K562 (cell line): ENCODE measurements around the gene BHLHE40. TPM values are rescaled to one million over a fixed set of nuclear protein-coding genes. Genes with fewer than 3 reads are reported as not detected.
A peak's percentile ranks its signal among the peaks of the same experiment; 100 is the strongest.

ENCODE experiments used
- BDP1 ChIP-seq: IDR thresholded peaks from 3 replicates; pipeline ENCODE4 v1.6.1; 2011; ENCODE audit not compliant: insufficient read length, insufficient read depth
- BMI1 ChIP-seq: fragments of 150-350 bp; IDR thresholded peaks from 2 replicates; pipeline ENCODE4 v1.6.1; 2014; ENCODE audit warnings: low read length
- DPF2 ChIP-seq: fragments of 450-650 bp; IDR thresholded peaks from 2 replicates; pipeline ENCODE4 v1.6.1; 2016
- ILK ChIP-seq: fragments of 450-650 bp; IDR thresholded peaks from 2 replicates; pipeline ENCODE4 v1.6.1; 2016; ENCODE audit warnings: missing genetic modification characterization, low read depth, mild to moderate bottlenecking, missing compliant biosample characterization, moderate library complexity, borderline replicate concordance
- POLR2AphosphoS5 ChIP-seq: IDR thresholded peaks from 2 replicates; pipeline ENCODE4 v1.6.1; 2011; ENCODE audit warnings: mild to moderate bottlenecking, low read depth, low read length, moderate library complexity; ENCODE audit not compliant: control insufficient read depth, insufficient read depth
- RCOR1 ChIP-seq, 2 experiments: IDR thresholded peaks; 2 replicates each; pipeline ENCODE4 v1.6.1; 2012; ENCODE audit warnings: low read depth in 2 of 2, low read length in 2 of 2, borderline replicate concordance in 1 of 2, improper control_type of control experiment in 1 of 2
- SMARCA4 ChIP-seq: fragments of 450-650 bp; IDR thresholded peaks from 2 replicates; pipeline ENCODE4 v1.6.1; 2016
- SP2 ChIP-seq: IDR thresholded peaks from 2 replicates; pipeline ENCODE4 v1.6.1; 2011; ENCODE audit warnings: mild to moderate bottlenecking, low read depth, low read length, moderate library complexity; ENCODE audit not compliant: poor library complexity, severe bottlenecking; ENCODE audit errors: extremely low read depth
- SRSF7 ChIP-seq: fragments of 200-400 bp; formaldehyde crosslinking; optimal IDR thresholded peaks from 2 replicates; pipeline ENCODE3; 2017; ENCODE audit warnings: mild to moderate bottlenecking, low read depth, low read length
- TBP ChIP-seq: optimal IDR thresholded peaks from 2 replicates; pipeline ENCODE3; 2011; ENCODE audit warnings: low read depth, low read length, improper control_type of control experiment
- TOE1 ChIP-seq, 2 experiments: fragments of 450-650 bp in 1 of 2; sonication (generic) in 1 of 2; formaldehyde crosslinking in 1 of 2; IDR thresholded peaks; 2 replicates each; pipeline versions ENCODE4 v1.7.1 to v1.8.0; 2016 to 2022; ENCODE audit warnings: borderline replicate concordance in 2 of 2, mild to moderate bottlenecking in 2 of 2, antibody characterized with exemption in 1 of 2, inconsistent platforms in 1 of 2, low read depth in 1 of 2, missing genetic modification reagents in 1 of 2, moderate library complexity in 1 of 2
- ZNF717 ChIP-seq: fragments of 250-450 bp; sonication (Bioruptor Pico); IDR thresholded peaks from 2 replicates; pipeline ENCODE4 v1.5.0; 2021
- polyA plus RNA-seq, 8 experiments: library from polyadenylated mRNA; depleted of rRNA in 4 of 8; stranded (reverse) in 5 of 8; unstranded in 3 of 8; fragments of >200 nt; fragmentation: Nextera tagmentation in 2 of 8; fragmentation: Illumina TruSeq in 1 of 8; extraction: Ambion mirVana in 2 of 8; extraction: Trizol in 1 of 8; gene quantifications; 2 replicates each; pipeline versions ENCODE4 v1.2.1 to v1.2.3, GENCODE V29; 2011 to 2014; ENCODE audit warnings: inconsistent platforms in 1 of 8, missing spikeins in 1 of 8
- total RNA-seq, 7 experiments: library from RNA; depleted of rRNA in 6 of 7; stranded (reverse); fragments of >200 nt in 6 of 7; fragmentation: Illumina TruSeq in 2 of 7; extraction: Trizol in 2 of 7; gene quantifications; 2 replicates each; pipeline versions ENCODE4 v1.2.1 to v1.2.3, GENCODE V29; 2011 to 2021; ENCODE audit warnings: low replicate concordance in 1 of 7
- TF ChIP-seq, protein P1 (sequence below): sonication (generic); formaldehyde crosslinking; IDR thresholded peaks from 2 replicates; pipeline ENCODE4 v1.4.0; 2020; ENCODE audit warnings: mild to moderate bottlenecking, missing genetic modification reagents
- TF ChIP-seq, protein P2 (sequence below): fragments of 450-650 bp; formaldehyde crosslinking; IDR thresholded peaks from 2 replicates; pipeline ENCODE4 v1.4.0; 2020; ENCODE audit warnings: mild to moderate bottlenecking, mixed read lengths
- TF ChIP-seq, protein P3 (sequence below): fragments of 450-650 bp; IDR thresholded peaks from 2 replicates; pipeline ENCODE4 v1.6.1; 2016; ENCODE audit warnings: low read depth, mild to moderate bottlenecking, moderate library complexity
- TF ChIP-seq, protein P4 (sequence below): fragments of 250-450 bp; sonication (Bioruptor Pico); IDR thresholded peaks from 2 replicates; pipeline ENCODE4 v1.4.0; 2020; ENCODE audit warnings: mild to moderate bottlenecking, moderate library complexity, borderline replicate concordance
- TF ChIP-seq, protein P5 (sequence below): sonication (generic); formaldehyde crosslinking; IDR thresholded peaks from 2 replicates; pipeline ENCODE4 v1.8.1; 2023; ENCODE audit warnings: mild to moderate bottlenecking, missing genetic modification reagents

The BHLHE40 gene
- total and polyA plus RNA-seq, 9 of the 15 experiments (the other 6 are each of a cell fraction or from before 2014, with no cell fraction given): 12.0 to 83.9 (median 31.4) TPM

DNA sequence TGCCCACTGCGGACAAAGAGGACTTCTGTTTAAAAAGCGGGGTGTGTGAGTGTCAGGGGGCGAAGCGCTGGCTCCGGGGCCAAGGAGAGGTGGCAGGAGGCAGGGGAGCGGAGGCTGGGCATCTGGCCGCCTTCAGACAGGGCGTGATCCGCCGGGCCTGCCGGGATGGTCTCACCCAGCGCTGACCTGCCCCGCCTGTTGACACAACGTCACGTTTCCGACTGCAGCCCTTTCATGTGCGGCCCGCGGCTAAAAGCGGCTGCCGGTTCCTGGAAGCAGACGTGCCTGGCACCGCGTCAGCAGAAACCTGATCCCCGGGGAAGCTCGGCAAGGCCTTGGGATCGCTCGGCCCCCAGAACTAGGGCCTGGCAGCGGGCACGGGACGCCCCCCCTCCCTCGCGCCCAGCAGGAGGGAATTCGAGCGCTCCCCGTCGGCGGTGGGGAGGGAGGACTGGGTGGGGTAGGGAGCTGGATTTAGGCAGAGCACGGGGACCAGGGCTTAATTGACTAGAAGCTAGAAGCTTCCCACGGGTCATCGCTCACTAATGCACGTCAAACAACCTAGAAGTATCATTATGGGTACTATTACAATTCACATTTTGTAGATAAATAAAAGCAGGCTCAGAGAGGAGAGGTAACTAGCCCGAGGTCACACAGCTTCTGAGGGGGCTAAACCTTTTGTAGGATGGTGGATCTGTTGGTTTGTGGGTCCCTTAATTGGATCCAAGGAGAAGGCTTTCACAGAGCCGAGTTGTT, 7.7 kb downstream of the BHLHE40 start (continued):
- TF ChIP-seq, protein P1, sequence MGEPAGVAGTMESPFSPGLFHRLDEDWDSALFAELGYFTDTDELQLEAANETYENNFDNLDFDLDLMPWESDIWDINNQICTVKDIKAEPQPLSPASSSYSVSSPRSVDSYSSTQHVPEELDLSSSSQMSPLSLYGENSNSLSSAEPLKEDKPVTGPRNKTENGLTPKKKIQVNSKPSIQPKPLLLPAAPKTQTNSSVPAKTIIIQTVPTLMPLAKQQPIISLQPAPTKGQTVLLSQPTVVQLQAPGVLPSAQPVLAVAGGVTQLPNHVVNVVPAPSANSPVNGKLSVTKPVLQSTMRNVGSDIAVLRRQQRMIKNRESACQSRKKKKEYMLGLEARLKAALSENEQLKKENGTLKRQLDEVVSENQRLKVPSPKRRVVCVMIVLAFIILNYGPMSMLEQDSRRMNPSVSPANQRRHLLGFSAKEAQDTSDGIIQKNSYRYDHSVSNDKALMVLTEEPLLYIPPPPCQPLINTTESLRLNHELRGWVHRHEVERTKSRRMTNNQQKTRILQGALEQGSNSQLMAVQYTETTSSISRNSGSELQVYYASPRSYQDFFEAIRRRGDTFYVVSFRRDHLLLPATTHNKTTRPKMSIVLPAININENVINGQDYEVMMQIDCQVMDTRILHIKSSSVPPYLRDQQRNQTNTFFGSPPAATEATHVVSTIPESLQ (CRISPR knock-in tag): peak; percentile 17; the same call in 1 of the 2 replicates
- no peak for TF ChIP-seq BDP1
- TF ChIP-seq POLR2AphosphoS5: peak; percentile 45; the same call in 1 of the 2 replicates
- TF ChIP-seq DPF2: peak; percentile 77; the same call in 1 of the 2 replicates
- TF ChIP-seq TBP: peak; percentile 84
- TF ChIP-seq ZNF717 (CRISPR knock-in tag): no peak
- TF ChIP-seq, protein P2, sequence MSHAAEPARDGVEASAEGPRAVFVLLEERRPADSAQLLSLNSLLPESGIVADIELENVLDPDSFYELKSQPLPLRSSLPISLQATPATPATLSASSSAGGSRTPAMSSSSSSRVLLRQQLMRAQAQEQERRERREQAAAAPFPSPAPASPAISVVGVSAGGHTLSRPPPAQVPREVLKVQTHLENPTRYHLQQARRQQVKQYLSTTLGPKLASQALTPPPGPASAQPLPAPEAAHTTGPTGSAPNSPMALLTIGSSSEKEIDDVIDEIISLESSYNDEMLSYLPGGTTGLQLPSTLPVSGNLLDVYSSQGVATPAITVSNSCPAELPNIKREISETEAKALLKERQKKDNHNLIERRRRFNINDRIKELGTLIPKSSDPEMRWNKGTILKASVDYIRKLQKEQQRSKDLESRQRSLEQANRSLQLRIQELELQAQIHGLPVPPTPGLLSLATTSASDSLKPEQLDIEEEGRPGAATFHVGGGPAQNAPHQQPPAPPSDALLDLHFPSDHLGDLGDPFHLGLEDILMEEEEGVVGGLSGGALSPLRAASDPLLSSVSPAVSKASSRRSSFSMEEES (CRISPR knock-in tag): no peak
- TF ChIP-seq SP2: no peak
- no peak for TF ChIP-seq SRSF7
- TF ChIP-seq BMI1: no peak
- TF ChIP-seq TOE1 (IDR thresholded peaks at IDR 0.05; ENCODE audit: borderline replicate concordance): no peak
- no peak for TF ChIP-seq TOE1 (CRISPR knock-in tag; IDR thresholded peaks at IDR 0.05; ENCODE audit: borderline replicate concordance, low read depth)
- no peak for TF ChIP-seq ILK (tag)
- peak in 1 of 2 experiments; percentile 56; a peak in 2 of 4 replicates for TF ChIP-seq RCOR1 (IDR thresholded peaks at IDR 0.05; ENCODE audit: borderline replicate concordance in 1 of 2, low read depth in 2 of 2, low read length in 2 of 2)
- TF ChIP-seq, protein P3, sequence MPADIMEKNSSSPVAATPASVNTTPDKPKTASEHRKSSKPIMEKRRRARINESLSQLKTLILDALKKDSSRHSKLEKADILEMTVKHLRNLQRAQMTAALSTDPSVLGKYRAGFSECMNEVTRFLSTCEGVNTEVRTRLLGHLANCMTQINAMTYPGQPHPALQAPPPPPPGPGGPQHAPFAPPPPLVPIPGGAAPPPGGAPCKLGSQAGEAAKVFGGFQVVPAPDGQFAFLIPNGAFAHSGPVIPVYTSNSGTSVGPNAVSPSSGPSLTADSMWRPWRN: peak; percentile 93
- TF ChIP-seq SMARCA4: peak; percentile 73; the same call in 1 of the 2 replicates
- TF ChIP-seq, protein P4, sequence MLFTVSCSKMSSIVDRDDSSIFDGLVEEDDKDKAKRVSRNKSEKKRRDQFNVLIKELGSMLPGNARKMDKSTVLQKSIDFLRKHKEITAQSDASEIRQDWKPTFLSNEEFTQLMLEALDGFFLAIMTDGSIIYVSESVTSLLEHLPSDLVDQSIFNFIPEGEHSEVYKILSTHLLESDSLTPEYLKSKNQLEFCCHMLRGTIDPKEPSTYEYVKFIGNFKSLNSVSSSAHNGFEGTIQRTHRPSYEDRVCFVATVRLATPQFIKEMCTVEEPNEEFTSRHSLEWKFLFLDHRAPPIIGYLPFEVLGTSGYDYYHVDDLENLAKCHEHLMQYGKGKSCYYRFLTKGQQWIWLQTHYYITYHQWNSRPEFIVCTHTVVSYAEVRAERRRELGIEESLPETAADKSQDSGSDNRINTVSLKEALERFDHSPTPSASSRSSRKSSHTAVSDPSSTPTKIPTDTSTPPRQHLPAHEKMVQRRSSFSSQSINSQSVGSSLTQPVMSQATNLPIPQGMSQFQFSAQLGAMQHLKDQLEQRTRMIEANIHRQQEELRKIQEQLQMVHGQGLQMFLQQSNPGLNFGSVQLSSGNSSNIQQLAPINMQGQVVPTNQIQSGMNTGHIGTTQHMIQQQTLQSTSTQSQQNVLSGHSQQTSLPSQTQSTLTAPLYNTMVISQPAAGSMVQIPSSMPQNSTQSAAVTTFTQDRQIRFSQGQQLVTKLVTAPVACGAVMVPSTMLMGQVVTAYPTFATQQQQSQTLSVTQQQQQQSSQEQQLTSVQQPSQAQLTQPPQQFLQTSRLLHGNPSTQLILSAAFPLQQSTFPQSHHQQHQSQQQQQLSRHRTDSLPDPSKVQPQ (CRISPR knock-in tag): peak; percentile 87; the same call in 1 of the 2 replicates
- TF ChIP-seq, protein P5, sequence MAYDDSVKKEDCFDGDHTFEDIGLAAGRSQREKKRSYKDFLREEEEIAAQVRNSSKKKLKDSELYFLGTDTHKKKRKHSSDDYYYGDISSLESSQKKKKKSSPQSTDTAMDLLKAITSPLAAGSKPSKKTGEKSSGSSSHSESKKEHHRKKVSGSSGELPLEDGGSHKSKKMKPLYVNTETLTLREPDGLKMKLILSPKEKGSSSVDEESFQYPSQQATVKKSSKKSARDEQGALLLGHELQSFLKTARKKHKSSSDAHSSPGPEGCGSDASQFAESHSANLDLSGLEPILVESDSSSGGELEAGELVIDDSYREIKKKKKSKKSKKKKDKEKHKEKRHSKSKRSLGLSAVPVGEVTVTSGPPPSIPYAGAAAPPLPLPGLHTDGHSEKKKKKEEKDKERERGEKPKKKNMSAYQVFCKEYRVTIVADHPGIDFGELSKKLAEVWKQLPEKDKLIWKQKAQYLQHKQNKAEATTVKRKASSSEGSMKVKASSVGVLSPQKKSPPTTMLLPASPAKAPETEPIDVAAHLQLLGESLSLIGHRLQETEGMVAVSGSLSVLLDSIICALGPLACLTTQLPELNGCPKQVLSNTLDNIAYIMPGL (CRISPR knock-in tag): no peak
